Measurements from ENCODE around the gene ZNF503. TPM values are rescaled to one million over a fixed set of nuclear protein-coding genes. Genes with fewer than 3 reads are reported as not detected.

The ZNF503 gene, protein sequence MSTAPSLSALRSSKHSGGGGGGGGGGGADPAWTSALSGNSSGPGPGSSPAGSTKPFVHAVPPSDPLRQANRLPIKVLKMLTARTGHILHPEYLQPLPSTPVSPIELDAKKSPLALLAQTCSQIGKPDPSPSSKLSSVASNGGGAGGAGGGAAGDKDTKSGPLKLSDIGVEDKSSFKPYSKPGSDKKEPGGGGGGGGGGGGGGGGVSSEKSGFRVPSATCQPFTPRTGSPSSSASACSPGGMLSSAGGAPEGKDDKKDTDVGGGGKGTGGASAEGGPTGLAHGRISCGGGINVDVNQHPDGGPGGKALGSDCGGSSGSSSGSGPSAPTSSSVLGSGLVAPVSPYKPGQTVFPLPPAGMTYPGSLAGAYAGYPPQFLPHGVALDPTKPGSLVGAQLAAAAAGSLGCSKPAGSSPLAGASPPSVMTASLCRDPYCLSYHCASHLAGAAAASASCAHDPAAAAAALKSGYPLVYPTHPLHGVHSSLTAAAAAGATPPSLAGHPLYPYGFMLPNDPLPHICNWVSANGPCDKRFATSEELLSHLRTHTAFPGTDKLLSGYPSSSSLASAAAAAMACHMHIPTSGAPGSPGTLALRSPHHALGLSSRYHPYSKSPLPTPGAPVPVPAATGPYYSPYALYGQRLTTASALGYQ
- under 1 TPM in 1 of 2 experiments, not detected in 1; 0.26 TPM for total RNA-seq

DNA sequence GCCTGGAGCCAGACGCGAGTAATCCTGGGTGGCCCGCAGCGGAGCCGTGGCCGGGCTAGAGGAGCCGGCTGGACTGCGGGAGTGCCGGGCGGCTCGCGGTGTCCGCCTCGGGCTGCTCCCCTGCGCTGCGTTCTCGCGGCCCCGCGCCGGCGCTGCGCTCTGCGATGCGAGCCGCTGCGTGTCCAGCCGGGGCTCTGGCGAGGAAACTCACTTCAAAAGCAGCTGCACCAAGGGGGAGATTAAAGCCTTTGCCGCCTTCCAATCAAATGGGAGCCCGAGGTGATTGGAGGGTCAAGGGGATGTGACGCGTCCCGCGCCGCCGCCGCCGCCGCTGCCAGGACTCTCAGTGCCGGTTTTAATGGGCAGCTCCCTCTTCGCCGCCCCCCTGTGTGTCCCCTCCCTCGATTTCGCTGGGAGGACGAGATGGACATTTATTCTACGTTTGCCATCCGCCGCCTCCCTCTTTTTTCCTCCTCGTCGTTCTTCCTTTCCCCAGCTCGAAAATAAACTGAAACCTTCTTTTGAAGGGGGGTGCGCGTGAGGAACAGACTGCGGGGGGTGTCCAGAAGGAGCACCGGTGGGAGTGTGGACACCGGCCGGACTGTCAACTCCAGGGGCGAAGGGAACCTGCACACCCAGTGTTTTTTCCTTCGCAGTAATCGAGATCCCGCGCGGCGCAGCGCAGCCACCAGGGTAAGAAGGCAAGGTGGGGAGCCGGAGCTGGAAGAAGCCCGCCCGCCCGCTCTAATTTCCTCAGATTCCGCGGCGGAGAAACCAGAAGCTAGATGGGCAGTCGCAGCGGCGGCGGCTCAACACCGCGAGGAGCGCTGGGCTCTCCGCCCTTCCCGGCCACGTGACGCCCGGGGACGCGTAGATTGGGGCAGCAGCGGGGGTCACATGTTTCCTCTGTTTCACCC is at the start of gene ZNF503:
TSS of gene ZNF503 (minus strand) at position 196 of the 917 bp plus-strand sequence. CDS start 345 bp downstream, outside the sequence.
- H3K27ac Mint-ChIP-seq, result no peak within 1 kb of the TSS
- ChIA-PET POLR2A (no interaction called here), CTCF (no interaction called here)
- peak within 1 kb of the TSS; percentile 78 for H3K4me3 Mint-ChIP-seq
- peaks cover 66% of the 10 kb centered on the region for H3K27me3 Mint-ChIP-seq (ENCODE audit: low read depth)
- H3K36me3 Mint-ChIP-seq (ENCODE audit: low read depth), result peaks cover 3% of the 10 kb centered on the region
- peaks cover 33% of the 10 kb centered on the region for H3K4me1 Mint-ChIP-seq (ENCODE audit: low read depth)
- no peaks in the 10 kb centered on the region for H3K9me3 Mint-ChIP-seq (ENCODE audit: insufficient read depth)
- ATAC-seq (peak; percentile 41), DNase-seq (peak; percentile 52)

DNA sequence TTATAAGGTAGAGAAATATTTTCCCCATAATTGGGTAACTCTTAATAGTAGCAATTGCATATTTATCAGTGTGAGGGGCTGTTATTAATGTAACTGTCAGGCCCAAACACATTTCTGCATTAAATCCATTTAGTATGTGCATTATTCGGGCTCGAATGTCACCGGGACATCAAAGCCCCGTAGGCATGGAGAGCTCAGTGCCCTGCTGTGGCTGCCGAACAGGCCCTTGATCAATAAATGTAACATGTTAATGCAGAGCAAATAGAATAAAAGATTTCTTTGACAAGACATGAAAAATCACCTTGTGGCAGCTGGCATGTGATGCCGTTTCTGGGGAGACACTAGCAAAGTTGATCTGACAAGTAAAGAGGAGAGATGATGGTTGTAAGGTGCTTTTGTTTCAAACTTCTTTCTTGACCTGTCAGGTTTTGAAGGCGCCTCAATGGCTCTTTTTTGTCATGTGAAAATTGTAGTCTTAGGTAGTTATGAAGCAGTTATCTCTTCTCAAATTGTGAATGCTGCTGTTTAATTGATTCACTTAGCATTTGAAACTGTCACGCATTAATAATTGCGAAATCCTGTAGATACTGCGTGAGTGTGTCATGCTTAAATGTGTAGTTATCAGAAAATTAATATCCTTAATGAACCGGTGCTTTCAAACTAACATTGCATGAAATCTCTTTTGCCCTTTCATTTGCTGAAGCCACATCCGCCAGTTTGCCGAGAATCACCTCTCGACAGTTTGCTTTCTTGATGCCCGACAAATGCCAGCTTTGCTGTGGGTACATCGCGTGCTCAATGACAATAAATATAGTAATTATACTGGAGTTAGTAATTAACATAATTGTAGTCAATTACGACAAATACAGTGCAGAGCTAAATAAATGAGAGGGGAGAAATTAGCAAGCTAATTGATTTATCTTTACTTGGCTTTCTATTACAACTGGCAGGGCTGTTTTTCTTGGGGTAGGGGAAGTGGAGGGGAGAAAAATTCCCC is 49.4 kb upstream of the ZNF503 start:
- H3K4me1 Mint-ChIP-seq (ENCODE audit: low read depth), result no peaks in the 10 kb centered on the region
- H3K9me3 Mint-ChIP-seq (ENCODE audit: insufficient read depth), result peaks cover 9% of the 10 kb centered on the region
- DNase-seq (no peak), ATAC-seq (no peak)
- no peak overlapping the region for H3K4me3 Mint-ChIP-seq
- POLR2A ChIA-PET, result no interaction called here
- H3K36me3 Mint-ChIP-seq (ENCODE audit: low read depth), result no peaks in the 10 kb centered on the region
- H3K27me3 Mint-ChIP-seq (ENCODE audit: low read depth), result peaks cover 2% of the 10 kb centered on the region
- no peak overlapping the region for H3K27ac Mint-ChIP-seq
- CTCF ChIA-PET, result no interaction called here

DNA sequence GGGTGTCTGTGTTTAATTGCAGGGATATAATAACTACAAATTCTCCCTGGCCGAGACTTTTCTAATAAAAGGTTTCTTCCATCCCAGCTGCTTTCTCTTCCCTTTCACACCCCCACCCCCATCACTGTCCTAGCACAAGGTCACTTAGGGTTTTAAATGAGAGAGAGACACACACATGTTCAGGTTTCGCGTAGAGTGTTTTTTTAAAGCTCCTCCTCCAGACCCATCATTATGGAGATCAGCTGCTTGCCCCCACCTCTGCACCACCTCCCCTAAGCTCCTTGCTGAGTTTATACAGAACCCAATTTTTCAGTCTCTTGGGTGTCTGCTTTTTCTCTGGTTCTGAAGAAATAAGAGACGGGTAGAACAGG is 48.5 kb upstream of the ZNF503 start:
- CTCF ChIA-PET, result no interaction called here
- Mint-ChIP-seq H3K9me3 (ENCODE audit: insufficient read depth) (peaks cover 15% of the 10 kb centered on the region), H3K4me3 (no peak overlapping the region), H3K36me3 (ENCODE audit: low read depth) (no peaks in the 10 kb centered on the region), H3K4me1 (ENCODE audit: low read depth) (no peaks in the 10 kb centered on the region), H3K27ac (no peak overlapping the region), H3K27me3 (ENCODE audit: low read depth) (no peaks in the 10 kb centered on the region)
- no peak for DNase-seq
- ATAC-seq, result no peak
- POLR2A ChIA-PET, result no interaction called here

DNA sequence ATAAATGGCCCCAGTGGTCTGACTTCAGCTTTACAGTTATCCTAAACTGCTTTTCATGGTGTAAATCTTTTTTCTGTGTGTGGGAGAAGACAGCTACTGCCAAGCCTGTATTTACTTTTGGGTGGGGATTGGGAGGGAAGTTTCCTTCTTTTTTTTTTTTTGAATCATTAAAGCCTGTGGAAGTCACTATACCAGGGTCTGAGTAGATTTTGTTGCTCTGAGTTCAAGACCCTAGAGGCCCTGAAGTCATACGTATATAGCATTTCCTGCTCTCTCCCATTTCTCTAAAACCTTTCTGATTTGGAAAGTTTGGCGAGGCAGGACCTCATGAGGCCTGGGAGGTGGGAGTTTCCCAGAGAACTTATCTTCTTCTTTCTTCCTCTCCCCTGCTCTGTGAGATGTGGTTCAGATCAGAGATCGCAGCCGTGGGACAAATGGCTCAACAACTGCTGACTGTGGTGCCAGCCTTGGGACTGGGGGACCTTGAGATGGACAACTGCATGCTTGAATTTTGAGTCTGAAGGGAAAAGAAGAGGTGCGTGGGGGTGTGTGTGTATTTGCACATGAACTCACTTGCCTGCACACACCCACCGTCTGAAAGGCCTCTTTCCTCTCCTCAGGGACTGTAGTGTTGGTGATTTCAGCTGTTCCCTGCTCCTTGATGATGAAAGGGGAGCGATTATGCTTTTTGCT is 48.0 kb upstream of the ZNF503 start:
- no peak for DNase-seq
- no peak for ATAC-seq
- ChIA-PET POLR2A (no interaction called here), CTCF (no interaction called here)
- Mint-ChIP-seq H3K27ac (no peak overlapping the region), H3K4me3 (no peak overlapping the region), H3K36me3 (ENCODE audit: low read depth) (no peaks in the 10 kb centered on the region), H3K4me1 (ENCODE audit: low read depth) (no peaks in the 10 kb centered on the region), H3K9me3 (ENCODE audit: insufficient read depth) (peaks cover 15% of the 10 kb centered on the region), H3K27me3 (ENCODE audit: low read depth) (no peaks in the 10 kb centered on the region)

DNA sequence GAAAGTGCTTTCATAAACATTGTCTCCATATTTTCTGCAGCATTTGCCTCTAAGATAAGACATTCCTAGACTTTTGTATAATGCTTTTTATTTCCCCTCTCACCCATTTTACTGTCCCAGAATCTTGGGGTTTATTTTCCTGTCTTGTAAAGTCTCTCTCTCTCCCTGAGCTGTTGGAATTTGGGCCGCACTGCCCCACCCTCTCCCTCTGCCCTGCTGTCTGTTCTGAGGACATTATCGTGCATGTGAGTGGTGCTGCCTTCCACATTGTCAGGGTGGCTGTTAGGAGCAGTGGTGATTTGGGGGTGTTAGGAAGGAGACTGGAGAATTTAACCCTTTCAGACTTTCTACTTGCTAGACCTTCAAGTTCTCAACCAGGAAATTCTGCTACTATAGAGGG is 46.6 kb upstream of the ZNF503 start:
- no peak for DNase-seq
- CTCF ChIA-PET, result no interaction called here

DNA sequence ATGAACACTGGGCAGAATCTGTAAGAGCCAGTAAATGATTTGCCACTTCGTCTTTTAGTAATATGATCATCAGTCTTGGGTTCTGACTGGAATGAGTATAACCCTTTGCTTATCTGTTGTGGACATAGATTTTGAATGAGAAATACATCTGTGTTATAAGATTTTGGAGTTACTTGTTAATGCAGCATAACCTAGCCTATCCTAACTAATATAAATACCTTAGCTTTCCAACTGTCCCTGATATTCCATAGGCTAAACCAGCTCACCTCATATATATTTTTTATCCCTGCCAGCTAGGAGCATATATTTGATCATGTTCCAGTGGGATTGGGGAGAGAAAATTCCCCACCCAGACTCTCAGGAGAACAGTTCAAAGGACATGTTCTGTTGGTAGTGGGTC is 44.9 kb upstream of the ZNF503 start:
- no peak overlapping the region for H3K4me3 Mint-ChIP-seq
- H3K4me1 Mint-ChIP-seq (ENCODE audit: low read depth), result no peaks in the 10 kb centered on the region
- no peaks in the 10 kb centered on the region for H3K27me3 Mint-ChIP-seq (ENCODE audit: low read depth)
- DNase-seq, result no peak
- ATAC-seq, result no peak
- ChIA-PET POLR2A (interaction anchor here (0.6 kb wide), 1 partner anchor 1947 kb away, joined by 3 read pairs; no protein-coding TSS in a partner anchor), CTCF (no interaction called here)
- H3K36me3 Mint-ChIP-seq (ENCODE audit: low read depth), result no peaks in the 10 kb centered on the region
- H3K9me3 Mint-ChIP-seq (ENCODE audit: insufficient read depth), result peaks cover 24% of the 10 kb centered on the region
- H3K27ac Mint-ChIP-seq, result no peak overlapping the region

More for the DNA sequence above, 46.6 kb upstream of the ZNF503 start:
- Mint-ChIP-seq H3K9me3 (ENCODE audit: insufficient read depth) (peaks cover 15% of the 10 kb centered on the region), H3K4me1 (ENCODE audit: low read depth) (no peaks in the 10 kb centered on the region), H3K36me3 (ENCODE audit: low read depth) (no peaks in the 10 kb centered on the region), H3K4me3 (no peak overlapping the region), H3K27me3 (ENCODE audit: low read depth) (no peaks in the 10 kb centered on the region), H3K27ac (no peak overlapping the region)
- no peak for ATAC-seq
- POLR2A ChIA-PET, result no interaction called here

DNA sequence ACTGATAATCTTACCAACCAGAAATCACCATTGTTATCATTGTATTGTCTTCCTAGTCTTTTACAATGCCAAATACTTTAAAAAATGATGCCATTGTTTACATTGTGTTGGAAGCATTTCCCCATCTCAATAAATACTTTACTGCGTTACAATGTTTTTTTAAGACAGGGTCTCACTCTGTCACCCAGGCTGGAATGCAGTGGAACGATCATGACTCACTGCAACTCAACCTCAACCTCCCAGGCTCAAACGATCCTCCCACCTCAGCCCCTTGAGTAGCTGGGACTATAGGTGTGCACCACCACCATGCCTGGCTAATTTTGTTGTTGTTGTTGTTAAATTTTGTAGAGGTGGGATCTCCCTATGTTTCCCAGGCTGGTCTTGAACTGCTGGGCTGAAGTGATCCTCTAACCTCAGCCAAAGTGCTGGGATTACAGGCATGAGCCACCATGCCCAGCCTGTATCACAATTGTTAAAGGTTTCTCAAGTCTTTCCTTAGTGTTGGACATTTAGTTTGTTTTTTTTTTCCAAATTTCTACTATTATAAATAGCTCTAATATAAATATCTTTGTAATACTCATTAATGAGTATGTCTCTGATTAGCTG is 43.3 kb upstream of the ZNF503 start:
- peaks cover 24% of the 10 kb centered on the region for H3K9me3 Mint-ChIP-seq (ENCODE audit: insufficient read depth)
- ChIA-PET CTCF (no interaction called here), POLR2A (no interaction called here)
- no peak overlapping the region for H3K4me3 Mint-ChIP-seq
- H3K4me1 Mint-ChIP-seq (ENCODE audit: low read depth), result no peaks in the 10 kb centered on the region
- no peaks in the 10 kb centered on the region for H3K36me3 Mint-ChIP-seq (ENCODE audit: low read depth)
- DNase-seq (no peak), ATAC-seq (no peak)
- no peaks in the 10 kb centered on the region for H3K27me3 Mint-ChIP-seq (ENCODE audit: low read depth)
- H3K27ac Mint-ChIP-seq, result no peak overlapping the region

DNA sequence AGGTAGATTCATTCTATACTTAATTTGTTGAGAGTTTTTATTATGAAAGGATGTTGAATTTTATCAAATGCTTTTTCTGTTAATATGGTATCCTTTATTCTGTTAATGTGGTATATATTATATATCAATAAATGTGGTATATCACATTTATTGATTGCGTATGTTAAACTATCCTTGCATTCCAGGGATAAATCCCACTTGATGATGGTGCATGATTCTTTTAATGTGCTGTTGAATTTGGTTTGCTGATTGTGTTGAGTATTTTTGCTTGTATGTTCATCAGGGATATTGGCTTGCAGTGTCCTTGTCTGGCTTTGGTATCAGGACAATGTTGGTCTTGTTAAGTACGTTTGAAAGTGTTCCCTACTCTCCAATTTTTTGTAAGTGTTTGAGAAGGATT is 41.8 kb upstream of the ZNF503 start:
- Mint-ChIP-seq H3K9me3 (ENCODE audit: insufficient read depth) (peaks cover 24% of the 10 kb centered on the region), H3K27me3 (ENCODE audit: low read depth) (no peaks in the 10 kb centered on the region), H3K27ac (no peak overlapping the region), H3K36me3 (ENCODE audit: low read depth) (no peaks in the 10 kb centered on the region), H3K4me1 (ENCODE audit: low read depth) (no peaks in the 10 kb centered on the region), H3K4me3 (no peak overlapping the region)
- DNase-seq (no peak), ATAC-seq (no peak)
- POLR2A ChIA-PET, result no interaction called here
- CTCF ChIA-PET, result no interaction called here

DNA sequence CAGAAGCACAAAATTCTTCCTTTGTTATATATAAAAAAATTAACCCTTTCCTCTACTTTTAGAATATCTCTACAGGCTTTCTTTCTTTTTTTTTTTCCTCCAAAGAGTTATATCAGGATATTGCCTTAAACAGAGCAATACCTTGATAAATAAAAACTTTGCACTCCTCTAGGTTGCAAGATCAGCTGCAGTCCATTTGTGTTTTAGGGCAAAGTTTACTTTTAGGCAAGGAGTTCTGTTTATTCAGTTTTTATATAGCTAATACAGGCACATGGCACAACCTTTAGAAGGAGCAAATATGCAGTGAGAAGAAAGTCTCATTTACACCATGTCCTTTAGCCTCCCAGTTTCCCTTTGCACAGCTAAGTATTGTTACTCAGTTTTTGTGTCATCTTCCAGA is 40.1 kb upstream of the ZNF503 start:
- ChIA-PET CTCF (no interaction called here), POLR2A (no interaction called here)
- no peak overlapping the region for H3K27ac Mint-ChIP-seq
- H3K27me3 Mint-ChIP-seq (ENCODE audit: low read depth), result peaks cover 3% of the 10 kb centered on the region
- no peaks in the 10 kb centered on the region for H3K36me3 Mint-ChIP-seq (ENCODE audit: low read depth)
- no peak overlapping the region for H3K4me3 Mint-ChIP-seq
- no peaks in the 10 kb centered on the region for H3K4me1 Mint-ChIP-seq (ENCODE audit: low read depth)
- H3K9me3 Mint-ChIP-seq (ENCODE audit: insufficient read depth), result peaks cover 21% of the 10 kb centered on the region
- no peak for ATAC-seq
- DNase-seq, result no peak

DNA sequence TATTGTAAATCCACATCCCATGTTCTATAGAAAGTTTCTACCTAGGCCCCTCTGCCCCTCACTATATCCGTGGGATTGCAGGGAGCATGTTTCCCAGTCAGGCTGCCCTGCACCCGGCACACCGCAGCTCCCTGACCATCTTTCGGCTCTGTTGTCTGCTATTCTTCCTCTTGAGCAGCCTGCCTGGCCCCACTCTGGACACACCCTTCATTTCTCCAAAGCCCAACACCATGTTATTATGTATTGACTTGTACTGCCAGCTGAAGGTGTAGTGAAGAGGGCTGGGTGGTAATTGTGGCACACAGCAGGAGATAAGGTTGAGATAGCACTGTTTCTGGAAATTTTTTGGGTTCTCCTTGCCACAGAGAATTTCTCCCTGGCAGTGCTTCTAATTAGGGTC is 39.6 kb upstream of the ZNF503 start:
- POLR2A ChIA-PET, result no interaction called here
- no peak for ATAC-seq
- Mint-ChIP-seq H3K4me1 (ENCODE audit: low read depth) (no peaks in the 10 kb centered on the region), H3K27ac (no peak overlapping the region), H3K36me3 (ENCODE audit: low read depth) (no peaks in the 10 kb centered on the region), H3K27me3 (ENCODE audit: low read depth) (peaks cover 3% of the 10 kb centered on the region), H3K4me3 (no peak overlapping the region), H3K9me3 (ENCODE audit: insufficient read depth) (peaks cover 18% of the 10 kb centered on the region)
- DNase-seq, result no peak
- CTCF ChIA-PET, result no interaction called here

Data from activated CD8-positive, alpha-beta T cell treated with anti-CD3 and anti-CD28 coated beads, Interleukin-2, amount 10 ng/mL, durations not matched to agents 7 days and 5 days (primary cell).